CD4-positive, alpha-beta memory T cell (primary cell): ENCODE results near the gene STRA6. TPM values are rescaled to one million over a fixed set of nuclear protein-coding genes. Genes with fewer than 3 reads are reported as not detected.

Experiments used
- CTCF ChIA-PET: fragments of 350-600 bp; sonication (Branson Sonifier 250); formaldehyde crosslinking; loops from one replicate; lab custom pipeline; 2021; ENCODE audit warnings: inconsistent platforms; ENCODE audit not compliant: partially characterized antibody; lab: Charles Lee
- POLR2A ChIA-PET: fragments of 350-600 bp; sonication (Branson Sonifier 250); formaldehyde crosslinking; loops from one replicate; lab custom pipeline; 2021; ENCODE audit not compliant: partially characterized antibody; lab: Charles Lee
- DNase-seq, 5 donors: peaks; one replicate each; pipeline versions ENCODE4 v3.0.0 to v3.0.0-alpha.2; 2020 to 2022; ENCODE audit warnings: mixed read lengths in 1 of 5
- H3K27ac ChIP-seq: one replicate; pipeline ENCODE4 v1.7.0; 2013; ENCODE audit warnings: low read depth, low read length
- H3K27me3 ChIP-seq: 2 replicates; pipeline ENCODE4 v1.7.0; 2013; ENCODE audit warnings: mild to moderate bottlenecking, low read length, moderate library complexity; ENCODE audit not compliant: insufficient read depth
- H3K36me3 ChIP-seq: 2 replicates; pipeline ENCODE4 v1.7.0; 2013; ENCODE audit warnings: mild to moderate bottlenecking, low read length, moderate library complexity; ENCODE audit not compliant: insufficient read depth
- H3K4me1 ChIP-seq: 2 replicates; pipeline ENCODE4 v1.7.0; 2013; ENCODE audit warnings: mild to moderate bottlenecking, low read length, moderate library complexity; ENCODE audit not compliant: insufficient read depth
- H3K4me3 ChIP-seq, 2 donors: one replicate each; pipeline ENCODE4 v1.7.0; 2013; ENCODE audit warnings: low read length in 2 of 2, mild to moderate bottlenecking in 1 of 2
- H3K9me3 ChIP-seq, 2 donors: one replicate each; pipeline ENCODE4 v1.7.0; 2013; ENCODE audit warnings: low read length in 2 of 2, control low read depth in 1 of 2; ENCODE audit not compliant: control insufficient read depth in 1 of 2
- H3K27ac Mint-ChIP-seq, 7 donors: one replicate each; pipeline ENCODE4 v1.8.0; 2020 to 2021; ENCODE audit warnings: mixed read lengths in 7 of 7, mild to moderate bottlenecking in 6 of 7, inconsistent platforms in 3 of 7, moderate library complexity in 3 of 7
- H3K27me3 Mint-ChIP-seq, 2 donors: one replicate each; pipeline ENCODE4 v1.8.0; 2020 to 2021; ENCODE audit warnings: mixed read lengths in 2 of 2
- H3K36me3 Mint-ChIP-seq, 2 donors: one replicate each; pipeline ENCODE4 v1.8.0; 2020 to 2021; ENCODE audit warnings: mixed read lengths in 2 of 2, inconsistent platforms in 1 of 2, mild to moderate bottlenecking in 1 of 2
- H3K4me1 Mint-ChIP-seq, 4 donors: one replicate each; pipeline ENCODE4 v1.8.0; 2020 to 2021; ENCODE audit warnings: mixed read lengths in 4 of 4, mild to moderate bottlenecking in 1 of 4
- H3K4me3 Mint-ChIP-seq, 8 donors: one replicate each; pipeline ENCODE4 v1.8.0; 2020 to 2021; ENCODE audit warnings: mixed read lengths in 8 of 8, mild to moderate bottlenecking in 7 of 8, moderate library complexity in 6 of 8, inconsistent platforms in 3 of 8
- H3K9me3 Mint-ChIP-seq, 8 donors: one replicate each; pipeline ENCODE4 v1.8.0; 2020 to 2021; ENCODE audit warnings: mixed read lengths in 8 of 8, mild to moderate bottlenecking in 5 of 8, inconsistent platforms in 3 of 8, moderate library complexity in 1 of 8
- intact Hi-C: fragments of 100-400 bp; cut with micrococcal nuclease; formaldehyde crosslinking; loops from one replicate; pipeline ENCODE4 v1.15.1; 2023
- polyA plus RNA-seq, 2 donors: library from polyadenylated mRNA; unstranded; fragments of 300-500 nt; fragmentation: Illumina TruSeq; gene quantifications; one replicate each; pipeline ENCODE4 v1.2.3, GENCODE V29; 2021
- total RNA-seq, 2 experiments: library from RNA; stranded (reverse); gene quantifications; one replicate each; pipeline ENCODE4 v1.2.3, GENCODE V29; 2021

STRA6 gene, protein sequence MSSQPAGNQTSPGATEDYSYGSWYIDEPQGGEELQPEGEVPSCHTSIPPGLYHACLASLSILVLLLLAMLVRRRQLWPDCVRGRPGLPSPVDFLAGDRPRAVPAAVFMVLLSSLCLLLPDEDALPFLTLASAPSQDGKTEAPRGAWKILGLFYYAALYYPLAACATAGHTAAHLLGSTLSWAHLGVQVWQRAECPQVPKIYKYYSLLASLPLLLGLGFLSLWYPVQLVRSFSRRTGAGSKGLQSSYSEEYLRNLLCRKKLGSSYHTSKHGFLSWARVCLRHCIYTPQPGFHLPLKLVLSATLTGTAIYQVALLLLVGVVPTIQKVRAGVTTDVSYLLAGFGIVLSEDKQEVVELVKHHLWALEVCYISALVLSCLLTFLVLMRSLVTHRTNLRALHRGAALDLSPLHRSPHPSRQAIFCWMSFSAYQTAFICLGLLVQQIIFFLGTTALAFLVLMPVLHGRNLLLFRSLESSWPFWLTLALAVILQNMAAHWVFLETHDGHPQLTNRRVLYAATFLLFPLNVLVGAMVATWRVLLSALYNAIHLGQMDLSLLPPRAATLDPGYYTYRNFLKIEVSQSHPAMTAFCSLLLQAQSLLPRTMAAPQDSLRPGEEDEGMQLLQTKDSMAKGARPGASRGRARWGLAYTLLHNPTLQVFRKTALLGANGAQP
- total RNA-seq (not detected), polyA plus RNA-seq (not detected)

GRCh38 chr15:74202452-74203401 is at the start of gene STRA6:
TSS of gene STRA6 (minus strand) at chr15:74202787. CDS start at chr15:74202267, 520 bp downstream.
- Histone ChIP-seq H3K4me1 (no peaks in the 10 kb centered on the region), H3K36me3 (no peaks in the 10 kb centered on the region), H3K27ac (no peak within 1 kb of the TSS), H3K27me3 (no peaks in the 10 kb centered on the region), H3K4me3 (no peak within 1 kb of the TSS), H3K9me3 (no peaks in the 10 kb centered on the region)
- intact Hi-C loops = no loop called here
- no peak within 1 kb of the TSS for H3K27ac Mint-ChIP-seq
- peaks cover 14 to 16% of the 10 kb centered on the region in 2 donors for H3K27me3 Mint-ChIP-seq
- H3K9me3 Mint-ChIP-seq = no peaks in the 10 kb centered on the region
- ChIA-PET CTCF (no interaction called here), POLR2A (no interaction called here)
- no peaks in the 10 kb centered on the region for H3K36me3 Mint-ChIP-seq
- no peak within 1 kb of the TSS for H3K4me3 Mint-ChIP-seq
- H3K4me1 Mint-ChIP-seq = no peaks in the 10 kb centered on the region
- no peak for DNase-seq

GRCh38 chr15:74252291-74252690 is 49.7 kb upstream of the STRA6 start:
- Mint-ChIP-seq H3K36me3 (no peaks in the 10 kb centered on the region), H3K27ac (no peak overlapping the region), H3K9me3 (peaks cover 0 to 2% (median 0%) of the 10 kb centered on the region in 8 donors), H3K4me3 (no peak overlapping the region), H3K27me3 (peaks cover 5 to 12% of the 10 kb centered on the region in 2 donors), H3K4me1 (no peaks in the 10 kb centered on the region)
- Histone ChIP-seq H3K4me3 (no peak overlapping the region), H3K27ac (no peak overlapping the region), H3K27me3 (no peaks in the 10 kb centered on the region), H3K9me3 (no peaks in the 10 kb centered on the region), H3K36me3 (no peaks in the 10 kb centered on the region), H3K4me1 (no peaks in the 10 kb centered on the region)
- POLR2A ChIA-PET = no interaction called here
- CTCF ChIA-PET = no interaction called here
- intact Hi-C loops = no loop called here
- no peak for DNase-seq

DNA sequence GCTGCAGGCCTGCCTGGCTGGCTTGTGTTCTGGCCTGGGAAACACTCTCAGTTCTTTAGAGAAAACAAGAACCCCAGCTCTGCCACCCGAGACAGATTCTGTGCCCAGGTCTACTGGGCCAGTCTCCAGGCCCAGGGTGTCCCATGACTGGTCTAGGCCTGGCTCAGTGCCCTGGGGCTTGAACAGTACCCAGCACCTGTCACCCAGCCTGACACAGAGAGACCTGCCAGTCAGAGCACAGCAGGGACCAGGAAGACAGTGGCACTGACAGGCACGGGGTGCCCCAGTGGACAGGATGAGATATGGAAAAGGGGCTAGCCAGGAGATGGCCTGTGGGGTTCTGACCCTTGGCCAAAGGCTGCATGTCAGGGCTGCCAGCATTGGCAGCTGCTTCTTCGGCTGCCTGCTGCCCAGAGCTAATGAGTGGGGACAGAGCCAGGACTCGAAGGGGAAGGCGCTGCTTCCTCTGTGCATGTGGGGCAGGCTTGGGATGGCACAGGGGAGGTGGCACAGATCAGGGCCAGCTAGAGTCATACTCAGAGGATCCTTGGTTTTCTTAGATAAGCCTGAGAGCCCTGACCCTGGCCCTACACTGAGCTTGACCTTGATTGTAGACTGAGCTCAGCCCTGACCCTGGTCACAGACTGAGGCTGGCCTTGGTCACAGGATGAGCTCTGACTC is 48.7 kb upstream of the STRA6 start:
- no peaks in the 10 kb centered on the region for H3K36me3 ChIP-seq
- Mint-ChIP-seq H3K27me3 (peaks cover 5 to 18% of the 10 kb centered on the region in 2 donors), H3K4me3 (peak overlapping the region in 1 of 8 donors; percentile 18), H3K36me3 (no peaks in the 10 kb centered on the region), H3K27ac (no peak overlapping the region), H3K9me3 (peaks cover 0 to 2% (median 0%) of the 10 kb centered on the region in 8 donors), H3K4me1 (no peaks in the 10 kb centered on the region)
- H3K9me3 ChIP-seq = no peaks in the 10 kb centered on the region
- H3K4me3 ChIP-seq = no peak overlapping the region
- H3K27me3 ChIP-seq = no peaks in the 10 kb centered on the region
- H3K27ac ChIP-seq = no peak overlapping the region
- no peak for DNase-seq
- H3K4me1 ChIP-seq = no peaks in the 10 kb centered on the region
- POLR2A ChIA-PET = no interaction called here
- CTCF ChIA-PET = no interaction called here
- intact Hi-C loops = no loop called here

GRCh38 chr15:74250266-74250665 is 47.7 kb upstream of the STRA6 start:
- Histone ChIP-seq H3K9me3 (no peaks in the 10 kb centered on the region), H3K4me3 (no peak overlapping the region), H3K27me3 (no peaks in the 10 kb centered on the region), H3K4me1 (no peaks in the 10 kb centered on the region), H3K27ac (no peak overlapping the region), H3K36me3 (no peaks in the 10 kb centered on the region)
- Mint-ChIP-seq H3K27ac (no peak overlapping the region), H3K9me3 (peaks cover 0 to 2% (median 0%) of the 10 kb centered on the region in 8 donors), H3K4me3 (no peak overlapping the region), H3K36me3 (no peaks in the 10 kb centered on the region), H3K4me1 (peaks cover 0 to 5% (median under 1%) of the 10 kb centered on the region in 4 donors), H3K27me3 (peaks cover 11 to 22% of the 10 kb centered on the region in 2 donors)
- CTCF ChIA-PET = no interaction called here
- POLR2A ChIA-PET = no interaction called here
- no peak for DNase-seq
- intact Hi-C loops = no loop called here

GRCh38 chr15:74245342-74245931 is 42.9 kb upstream of the STRA6 start:
- Mint-ChIP-seq H3K4me3 (peak overlapping the region in 1 of 8 donors; percentile 3), H3K36me3 (no peaks in the 10 kb centered on the region), H3K4me1 (peaks cover 5 to 13% (median 6%) of the 10 kb centered on the region in 4 donors), H3K27ac (no peak overlapping the region), H3K9me3 (peaks cover 0 to 2% (median 0%) of the 10 kb centered on the region in 8 donors), H3K27me3 (peaks cover 23 to 36% of the 10 kb centered on the region in 2 donors)
- CTCF ChIA-PET = no interaction called here
- no peaks in the 10 kb centered on the region for H3K4me1 ChIP-seq
- no peaks in the 10 kb centered on the region for H3K36me3 ChIP-seq
- POLR2A ChIA-PET = no interaction called here
- H3K9me3 ChIP-seq = no peaks in the 10 kb centered on the region
- no peaks in the 10 kb centered on the region for H3K27me3 ChIP-seq
- no peak overlapping the region for H3K27ac ChIP-seq
- intact Hi-C loops = no loop called here
- H3K4me3 ChIP-seq = no peak overlapping the region
- no peak for DNase-seq

GRCh38 chr15:74244822-74245341 is 42.3 kb upstream of the STRA6 start:
- Histone ChIP-seq H3K4me3 (no peak overlapping the region), H3K9me3 (no peaks in the 10 kb centered on the region), H3K27me3 (no peaks in the 10 kb centered on the region), H3K36me3 (no peaks in the 10 kb centered on the region), H3K4me1 (no peaks in the 10 kb centered on the region), H3K27ac (no peak overlapping the region)
- Mint-ChIP-seq H3K36me3 (no peaks in the 10 kb centered on the region), H3K9me3 (peaks cover 0 to 2% (median 0%) of the 10 kb centered on the region in 8 donors), H3K4me1 (peaks cover 5 to 13% (median 6%) of the 10 kb centered on the region in 4 donors), H3K4me3 (peak overlapping the region in 2 of 8 donors; percentile 10 to 42), H3K27ac (no peak overlapping the region), H3K27me3 (peaks cover 22 to 34% of the 10 kb centered on the region in 2 donors)
- no peak for DNase-seq
- ChIA-PET CTCF (no interaction called here), POLR2A (no interaction called here)
- intact Hi-C loops = no loop called here
